A673 (cell line): Measurements from ENCODE around the gene TSSC4.

Source experiments
- EZH2 ChIP-seq: fragments of 200-600 bp; sonication (generic); IDR thresholded peaks from 2 replicates; pipeline ENCODE4 v1.6.1; 2017; ENCODE audit warnings: borderline replicate concordance, low read depth, mild to moderate bottlenecking, mixed read lengths, antibody characterized with exemption, low read length; ENCODE audit not compliant: poor library complexity, severe bottlenecking
- TF ChIP-seq, protein P1 (sequence below): fragments of 300-800, 200-600 bp; sonication (generic); conservative IDR thresholded peaks from 2 replicates; pipeline ENCODE4 v1.5.1; 2017; ENCODE audit warnings: low read depth, mild to moderate bottlenecking, antibody characterized with exemption, low read length, moderate library complexity, mixed read lengths

DNA sequence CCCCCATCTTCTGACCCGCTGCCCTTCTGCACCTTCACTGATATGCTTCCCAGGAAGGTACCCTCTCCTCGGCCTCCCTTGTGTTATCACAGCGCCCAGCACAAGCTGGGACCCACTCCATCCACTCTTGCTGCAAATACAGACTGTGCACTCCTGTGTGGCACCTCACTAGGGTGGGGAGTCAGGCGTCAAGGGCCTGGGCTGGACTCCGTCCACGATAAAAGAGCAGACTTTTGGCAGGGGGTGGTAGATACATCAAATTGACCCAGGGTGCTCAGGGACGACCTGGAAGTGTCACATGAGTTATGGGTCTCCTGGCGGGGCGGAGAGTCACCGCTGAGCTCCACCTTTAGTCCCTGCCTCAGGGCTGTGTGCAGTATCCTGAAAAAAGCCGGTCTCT, 42.9 kb downstream of the TSSC4 start:
- TF ChIP-seq, protein P1, sequence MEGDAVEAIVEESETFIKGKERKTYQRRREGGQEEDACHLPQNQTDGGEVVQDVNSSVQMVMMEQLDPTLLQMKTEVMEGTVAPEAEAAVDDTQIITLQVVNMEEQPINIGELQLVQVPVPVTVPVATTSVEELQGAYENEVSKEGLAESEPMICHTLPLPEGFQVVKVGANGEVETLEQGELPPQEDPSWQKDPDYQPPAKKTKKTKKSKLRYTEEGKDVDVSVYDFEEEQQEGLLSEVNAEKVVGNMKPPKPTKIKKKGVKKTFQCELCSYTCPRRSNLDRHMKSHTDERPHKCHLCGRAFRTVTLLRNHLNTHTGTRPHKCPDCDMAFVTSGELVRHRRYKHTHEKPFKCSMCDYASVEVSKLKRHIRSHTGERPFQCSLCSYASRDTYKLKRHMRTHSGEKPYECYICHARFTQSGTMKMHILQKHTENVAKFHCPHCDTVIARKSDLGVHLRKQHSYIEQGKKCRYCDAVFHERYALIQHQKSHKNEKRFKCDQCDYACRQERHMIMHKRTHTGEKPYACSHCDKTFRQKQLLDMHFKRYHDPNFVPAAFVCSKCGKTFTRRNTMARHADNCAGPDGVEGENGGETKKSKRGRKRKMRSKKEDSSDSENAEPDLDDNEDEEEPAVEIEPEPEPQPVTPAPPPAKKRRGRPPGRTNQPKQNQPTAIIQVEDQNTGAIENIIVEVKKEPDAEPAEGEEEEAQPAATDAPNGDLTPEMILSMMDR: no peak
- TF ChIP-seq EZH2: no peak
